Suprapubic skin (tissue), 4 donors: ENCODE results near the gene UBR2. TPM values are rescaled to one million over a fixed set of nuclear protein-coding genes. Genes with fewer than 3 reads are reported as not detected.
"Not testable (repeated sequence)": the region's sequence is repeated elsewhere in the genome, so short reads cannot be mapped to it uniquely, and the experiment has no call there.

Experiments used
- DNase-seq, 2 donors: peaks; one replicate each; pipeline ENCODE4 v3.0.0-alpha.2; 2019; ENCODE audit warnings: low spot score in 2 of 2
- H3K27ac ChIP-seq: fragments of 200-600 bp; sonication (generic); one replicate; pipeline ENCODE4 v1.5.1; 2019
- H3K27me3 ChIP-seq: fragments of 200-600 bp; sonication (generic); one replicate; pipeline ENCODE4 v1.5.1; 2019
- H3K36me3 ChIP-seq: fragments of 200-600 bp; sonication (generic); one replicate; pipeline ENCODE4 v1.5.1; 2019
- H3K4me1 ChIP-seq: fragments of 200-600 bp; sonication (generic); one replicate; pipeline ENCODE4 v1.5.1; 2019
- H3K4me3 ChIP-seq: fragments of 200-600 bp; sonication (generic); one replicate; pipeline ENCODE4 v1.5.1; 2019; ENCODE audit warnings: mild to moderate bottlenecking
- H3K9me3 ChIP-seq: fragments of 200-600 bp; sonication (generic); one replicate; pipeline ENCODE4 v1.5.1; 2019
- CTCF ChIP-seq, 2 donors: fragments of 200-600 bp in 1 of 2; fragments of 450-650 bp in 1 of 2; sonication (generic) in 1 of 2; IDR thresholded peaks; one replicate each; pipeline ENCODE4 v1.5.1; 2016 to 2019; ENCODE audit warnings: antibody characterized with exemption in 2 of 2, mild to moderate bottlenecking in 1 of 2, moderate library complexity in 1 of 2
- EP300 ChIP-seq: sonication (generic); formaldehyde crosslinking; IDR thresholded peaks from one replicate; pipeline ENCODE4 v1.6.1; 2017; ENCODE audit warnings: antibody characterized with exemption
- POLR2A ChIP-seq, 2 donors: fragments of 450-650 bp; IDR thresholded peaks; one replicate each; pipeline ENCODE4 v1.6.1; 2017; ENCODE audit warnings: antibody characterized with exemption in 2 of 2, mild to moderate bottlenecking in 2 of 2, moderate library complexity in 2 of 2
- POLR2AphosphoS5 ChIP-seq, 3 donors: sonication (generic); formaldehyde crosslinking; IDR thresholded peaks; one replicate each; pipeline ENCODE4 v1.6.1; 2017; ENCODE audit warnings: antibody characterized with exemption in 3 of 3
- WGBS: methylation state at CpG from one replicate; pipeline ENCODE4 v1.1.5; 2018; 5-methylcytosine and 5-hydroxymethylcytosine counted together
- total RNA-seq, 4 donors: library from RNA; depleted of rRNA; stranded (reverse); fragments of >200 nt; gene quantifications; one replicate each; pipeline ENCODE4 v1.1.0, GENCODE V29; 2016

UBR2 gene
- total RNA-seq, 4 donors from 2014 or later, result 18.5 to 37.9 (median 26.1) TPM

DNA sequence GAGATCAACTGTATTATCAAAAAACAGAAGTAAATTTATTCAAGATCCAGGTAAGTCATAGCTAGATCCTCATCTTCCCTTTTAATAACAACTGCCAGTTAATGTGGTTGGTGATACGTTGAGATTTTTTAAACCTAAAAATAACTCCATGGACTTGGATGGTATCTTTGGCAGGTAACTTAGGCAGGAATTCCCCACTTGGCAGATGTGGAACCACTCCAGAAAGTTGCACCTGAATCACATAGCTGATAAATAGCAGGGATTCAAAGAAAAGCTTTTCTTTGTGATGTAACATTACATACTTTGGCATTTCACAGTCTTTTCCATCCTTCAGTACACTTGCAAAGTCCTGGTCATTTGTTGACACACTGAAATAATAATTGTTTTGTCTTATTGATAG is 96.0 kb downstream of the UBR2 start:
- DNase-seq, result no peak
- no peak for TF ChIP-seq POLR2AphosphoS5 (IDR thresholded peaks at IDR 0.05)
- no peak for TF ChIP-seq POLR2A (IDR thresholded peaks at IDR 0.05)
- no peak for TF ChIP-seq CTCF (IDR thresholded peaks at IDR 0.05)
- no peak for TF ChIP-seq EP300
- Histone ChIP-seq H3K27me3 (no peaks in the 10 kb centered on the region), H3K36me3 (peaks cover 90% of the 10 kb centered on the region), H3K27ac (no peak overlapping the region), H3K4me1 (peaks cover 4% of the 10 kb centered on the region), H3K9me3 (no peaks in the 10 kb centered on the region), H3K4me3 (no peak overlapping the region)
- WGBS, result 40% methylated on average over 1 of the region's 1 CpG

DNA sequence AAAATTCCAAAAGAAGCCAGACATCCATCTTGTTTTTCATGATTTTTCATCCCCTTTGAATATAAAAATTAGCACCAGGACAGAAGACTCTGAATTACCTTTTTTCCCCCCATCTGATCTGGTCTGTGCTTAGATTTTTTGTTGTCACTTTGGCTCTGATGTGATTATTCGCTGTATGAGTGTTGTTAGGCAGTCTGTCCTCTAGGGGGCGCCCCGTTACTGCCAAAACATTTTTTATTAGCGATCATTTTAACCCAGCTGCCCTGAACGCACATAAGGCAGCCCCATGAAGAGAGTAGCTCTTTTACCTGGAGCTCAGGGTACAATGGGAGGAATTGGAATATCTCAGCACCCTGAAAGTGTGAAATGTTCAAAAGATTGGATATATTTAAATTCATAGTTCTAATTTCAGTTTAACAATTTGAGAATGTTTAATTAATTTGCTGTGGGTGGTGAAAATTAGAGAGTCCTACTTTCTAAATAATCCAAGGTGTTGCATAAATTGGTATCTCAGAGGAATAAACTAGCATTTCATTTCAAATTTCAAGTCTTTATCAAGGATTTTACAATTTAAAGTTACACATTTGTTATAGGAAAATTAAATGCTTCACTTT is 97.8 kb downstream of the UBR2 start:
- H3K9me3 ChIP-seq, result no peaks in the 10 kb centered on the region
- peaks cover 4% of the 10 kb centered on the region for H3K4me1 ChIP-seq
- under 1% methylated on average over 5 of the region's 5 CpGs for WGBS
- TF ChIP-seq CTCF (IDR thresholded peaks at IDR 0.05) (peak; percentile 79 to 92), POLR2A (IDR thresholded peaks at IDR 0.05) (no peak)
- no peak overlapping the region for H3K27ac ChIP-seq
- H3K36me3 ChIP-seq, result peaks cover 89% of the 10 kb centered on the region
- peak; percentile 89 for DNase-seq
- H3K27me3 ChIP-seq, result no peaks in the 10 kb centered on the region
- no peak overlapping the region for H3K4me3 ChIP-seq

- peaks cover 84% of the 10 kb centered on the region for H3K36me3 ChIP-seq
- H3K9me3 ChIP-seq, result no peaks in the 10 kb centered on the region
- peaks cover 4% of the 10 kb centered on the region for H3K4me1 ChIP-seq
- no peak overlapping the region for H3K4me3 ChIP-seq
- no peak overlapping the region for H3K27ac ChIP-seq
- no peaks in the 10 kb centered on the region for H3K27me3 ChIP-seq
- no peak for TF ChIP-seq POLR2AphosphoS5 (IDR thresholded peaks at IDR 0.05)
- TF ChIP-seq POLR2A (IDR thresholded peaks at IDR 0.05), result no peak
- no peak for TF ChIP-seq CTCF (IDR thresholded peaks at IDR 0.05)
- no peak for TF ChIP-seq EP300
- no peak for DNase-seq
- WGBS, result 88% methylated on average over 2 of the region's 2 CpGs
These were observed 100.9 kb downstream of the UBR2 start for GRCh38 chr6:42664718-42665117.

DNA sequence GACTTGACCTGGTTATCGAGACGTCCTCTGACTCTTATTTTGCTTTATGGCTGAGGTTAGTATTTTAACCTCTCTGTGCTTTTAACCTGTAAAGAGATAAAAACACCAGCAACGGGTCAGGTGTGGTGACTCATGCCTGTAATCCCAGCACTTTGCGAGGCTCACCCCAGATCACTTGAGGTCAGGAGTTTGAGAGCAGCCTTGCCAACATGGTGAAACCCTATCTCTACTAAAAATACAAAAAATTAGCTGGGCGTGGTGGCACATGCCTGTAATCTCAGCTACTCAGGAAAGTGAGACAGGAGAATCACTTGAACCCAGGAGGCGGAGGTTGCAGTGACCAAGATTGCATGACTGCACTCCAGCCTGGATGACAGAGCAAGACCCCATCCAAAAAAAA is 110.5 kb downstream of the UBR2 start:
- not testable (repeated sequence) for H3K4me1 ChIP-seq, H3K27ac ChIP-seq, DNase-seq, H3K9me3 ChIP-seq, H3K27me3 ChIP-seq, H3K4me3 ChIP-seq
- WGBS, result 82% methylated on average over 6 of the region's 6 CpGs
- peaks cover 99% of the 10 kb centered on the region for H3K36me3 ChIP-seq

DNA sequence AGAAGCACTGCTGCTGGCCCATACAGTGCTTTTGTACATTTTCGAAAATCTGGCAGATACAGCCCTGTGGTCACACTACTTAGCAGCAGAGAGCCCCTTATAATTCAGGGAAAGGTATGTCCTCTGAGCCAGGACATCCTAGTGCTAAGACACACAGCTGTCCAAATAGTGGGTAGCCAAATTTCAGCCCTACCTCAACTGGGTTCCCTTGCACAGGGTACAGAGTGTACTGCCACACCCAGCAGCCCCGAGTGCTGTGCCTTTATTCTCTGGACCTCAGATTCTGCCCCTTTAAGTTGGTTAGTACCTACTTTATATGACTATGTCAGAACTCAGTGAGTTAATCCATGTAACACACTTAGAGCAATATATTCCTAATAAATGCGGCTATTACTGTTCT is 111.0 kb downstream of the UBR2 start:
- no peaks in the 10 kb centered on the region for H3K27me3 ChIP-seq
- no peak overlapping the region for H3K27ac ChIP-seq
- H3K4me1 ChIP-seq, result no peaks in the 10 kb centered on the region
- TF ChIP-seq POLR2A (IDR thresholded peaks at IDR 0.05), result no peak
- TF ChIP-seq POLR2AphosphoS5 (IDR thresholded peaks at IDR 0.05), result no peak
- TF ChIP-seq CTCF (IDR thresholded peaks at IDR 0.05), result no peak
- no peak for TF ChIP-seq EP300
- H3K4me3 ChIP-seq, result no peak overlapping the region
- 82% methylated on average over 3 of the region's 3 CpGs for WGBS
- H3K36me3 ChIP-seq, result peaks cover 99% of the 10 kb centered on the region
- no peak for DNase-seq
- no peaks in the 10 kb centered on the region for H3K9me3 ChIP-seq

- no peak for TF ChIP-seq POLR2AphosphoS5 (IDR thresholded peaks at IDR 0.05)
- TF ChIP-seq EP300, result no peak
- no peak for TF ChIP-seq CTCF (IDR thresholded peaks at IDR 0.05)
- TF ChIP-seq POLR2A (IDR thresholded peaks at IDR 0.05), result no peak
- peaks cover 98% of the 10 kb centered on the region for H3K36me3 ChIP-seq
- no peak overlapping the region for H3K4me3 ChIP-seq
- WGBS, result 86% methylated on average over 5 of the region's 5 CpGs
- no peaks in the 10 kb centered on the region for H3K4me1 ChIP-seq
- H3K9me3 ChIP-seq, result no peaks in the 10 kb centered on the region
- H3K27me3 ChIP-seq, result no peaks in the 10 kb centered on the region
- DNase-seq, result no peak
- H3K27ac ChIP-seq, result no peak overlapping the region
These were observed 115.5 kb downstream of the UBR2 start for GRCh38 chr6:42679358-42679757.
